Panc1 (cell line): ENCODE results near the gene MACROD1. TPM values are rescaled to one million over a fixed set of nuclear protein-coding genes. Genes with fewer than 3 reads are reported as not detected.
"Not testable (repeated sequence)": the region's sequence is repeated elsewhere in the genome, so short reads cannot be mapped to it uniquely, and the experiment has no call there.

Experiments
- ATAC-seq: fragments of 200-7000 bp; cut with Tn5 transposase; 2 replicates; pipeline ENCODE4 v1.9.1; 2020; ENCODE audit warnings: mild to moderate bottlenecking, moderate library complexity
- BruUV-seq: library from RNA; stranded (reverse); fragments of 400-500 nt; replicated peaks from 2 replicates; lab custom pipeline; 2021; lab: Mats Ljungman, UMichigan
- CTCF ChIA-PET: fragments of 300-600 bp; sonication (Branson Sonifier 250); formaldehyde crosslinking; loops from one replicate; lab custom pipeline; 2022; ENCODE audit warnings: antibody characterized with exemption; lab: Charles Lee
- POLR2A ChIA-PET: fragments of 300-600 bp; sonication (Branson Sonifier 250); formaldehyde crosslinking; loops from one replicate; lab custom pipeline; 2022; ENCODE audit warnings: antibody characterized with exemption; lab: Charles Lee
- DNase-seq: peaks from one replicate; pipeline ENCODE4 v3.0.0-alpha.2; 2010; ENCODE audit warnings: low read depth, low spot score
- H3K27ac ChIP-seq: 2 replicates; pipeline ENCODE4 v1.5.1; 2011; ENCODE audit warnings: mild to moderate bottlenecking, low read length, inconsistent platforms
- H3K27me3 ChIP-seq: fragments of 200-500 bp; sonication (Bioruptor generic); 2 replicates; pipeline ENCODE4 v1.6.0; 2014; ENCODE audit warnings: low read length, inconsistent platforms; ENCODE audit not compliant: control insufficient read depth, insufficient read depth
- H3K36me3 ChIP-seq: fragments of 200-500 bp; sonication (Bioruptor generic); 2 replicates; pipeline ENCODE4 v1.5.1; 2014; ENCODE audit warnings: inconsistent platforms, mild to moderate bottlenecking, low read length, moderate library complexity; ENCODE audit not compliant: control insufficient read depth, insufficient read depth
- H3K4me1 ChIP-seq: 2 replicates; pipeline ENCODE4 v1.5.1; 2011; ENCODE audit warnings: inconsistent platforms, mild to moderate bottlenecking, low read length, moderate library complexity; ENCODE audit not compliant: control insufficient read depth, insufficient read depth
- H3K4me3 ChIP-seq, 2 experiments: 2 replicates each; pipeline ENCODE4 v1.5.1; 2011 to 2012; ENCODE audit warnings: low read depth in 2 of 2, low read length in 2 of 2, mild to moderate bottlenecking in 2 of 2, inconsistent platforms in 1 of 2, moderate library complexity in 1 of 2
- H3K9me3 ChIP-seq: fragments of 200-500 bp; sonication (Bioruptor generic); 2 replicates; pipeline ENCODE4 v1.5.1; 2014; ENCODE audit warnings: low read depth, mild to moderate bottlenecking, inconsistent platforms, low read length, moderate library complexity; ENCODE audit not compliant: control insufficient read depth, insufficient read depth
- CTCF ChIP-seq: fragments of 450-650 bp; IDR thresholded peaks from 2 replicates; pipeline ENCODE4 v1.5.1; 2017; ENCODE audit warnings: mild to moderate bottlenecking
- POLR2AphosphoS5 ChIP-seq: IDR thresholded peaks from 2 replicates; pipeline ENCODE4 v1.6.1; 2012; ENCODE audit warnings: mild to moderate bottlenecking, low read depth, low read length, moderate library complexity
- REST ChIP-seq, 2 experiments: IDR thresholded peaks; 2 replicates each; pipeline ENCODE4 v1.6.1; 2011 to 2012; ENCODE audit warnings: low read depth in 2 of 2, control low read depth in 1 of 2, low read length in 1 of 2, mild to moderate bottlenecking in 1 of 2, moderate library complexity in 1 of 2; ENCODE audit not compliant: insufficient read depth in 1 of 2
- SIN3A ChIP-seq: IDR thresholded peaks from 2 replicates; pipeline ENCODE4 v1.6.1; 2012; ENCODE audit warnings: low read depth, mild to moderate bottlenecking, low read length, moderate library complexity, borderline replicate concordance; ENCODE audit not compliant: insufficient read depth
- TCF7L2 ChIP-seq: IDR thresholded peaks from 2 replicates; pipeline ENCODE4 v1.6.1; 2011; ENCODE audit warnings: mild to moderate bottlenecking, low read depth, low read length, inconsistent platforms
- in situ Hi-C: cut with HindIII; loops from 2 replicates; pipeline ENCODE4 v1.10.0; 2016; ENCODE audit warnings: low sequenced_read_pairs, low pct_unique_long_range_greater_than_20kb
- intact Hi-C: fragments of 100-400 bp; cut with micrococcal nuclease; formaldehyde crosslinking; loops from one replicate; pipeline ENCODE4 v1.10.0; 2022; ENCODE audit not compliant: unreplicated experiment
- total RNA-seq: library from RNA; stranded (reverse); gene quantifications from one replicate; pipeline ENCODE4 v1.2.1, GENCODE V29; 2021; ENCODE audit not compliant: unreplicated experiment

MACROD1 gene
- total RNA-seq, 1 experiment from 2014 or later: 16.8 TPM

GRCh38 chr11:63966444-63966843, 199.5 kb downstream of the MACROD1 start:
- no TSS peak for BruUV-seq
- no peak for TF ChIP-seq CTCF
- TF ChIP-seq POLR2AphosphoS5: no peak
- no peak for TF ChIP-seq SIN3A
- TF ChIP-seq TCF7L2: no peak
- no peak for TF ChIP-seq REST (IDR thresholded peaks at IDR 0.05; ENCODE audit: insufficient read depth in 1 of 2, low read depth in 2 of 2, low read length in 1 of 2)
- H3K4me1 ChIP-seq: 0 out of 2 replicates have a peak, but pooled peaks cover under 1% of the 10 kb centered on the region
- no peaks in the 10 kb centered on the region for H3K36me3 ChIP-seq
- no peak overlapping the region for H3K27ac ChIP-seq
- H3K4me3 ChIP-seq: no peak overlapping the region
- POLR2A ChIA-PET: interaction anchor here (0.6 kb wide), 1 partner anchor 112 kb away, joined by 3 read pairs; no protein-coding TSS in a partner anchor
- no peak for DNase-seq
- H3K27me3 ChIP-seq: no peaks in the 10 kb centered on the region
- intact Hi-C loops: no loop called here
- ATAC-seq: no peak
- H3K9me3 ChIP-seq: no peaks in the 10 kb centered on the region
- in situ Hi-C loops: no loop called here
- CTCF ChIA-PET: no interaction called here

- H3K9me3 ChIP-seq, ATAC-seq, POLR2A ChIA-PET, CTCF ChIA-PET, H3K4me1 ChIP-seq, H3K4me3 ChIP-seq, H3K27me3 ChIP-seq, in situ Hi-C loops, H3K27ac ChIP-seq, H3K36me3 ChIP-seq, intact Hi-C loops, DNase-seq, BruUV-seq: not testable (repeated sequence)
Observed at GRCh38 chr11:63963895-63964294, 202.0 kb downstream of the MACROD1 start.

DNA sequence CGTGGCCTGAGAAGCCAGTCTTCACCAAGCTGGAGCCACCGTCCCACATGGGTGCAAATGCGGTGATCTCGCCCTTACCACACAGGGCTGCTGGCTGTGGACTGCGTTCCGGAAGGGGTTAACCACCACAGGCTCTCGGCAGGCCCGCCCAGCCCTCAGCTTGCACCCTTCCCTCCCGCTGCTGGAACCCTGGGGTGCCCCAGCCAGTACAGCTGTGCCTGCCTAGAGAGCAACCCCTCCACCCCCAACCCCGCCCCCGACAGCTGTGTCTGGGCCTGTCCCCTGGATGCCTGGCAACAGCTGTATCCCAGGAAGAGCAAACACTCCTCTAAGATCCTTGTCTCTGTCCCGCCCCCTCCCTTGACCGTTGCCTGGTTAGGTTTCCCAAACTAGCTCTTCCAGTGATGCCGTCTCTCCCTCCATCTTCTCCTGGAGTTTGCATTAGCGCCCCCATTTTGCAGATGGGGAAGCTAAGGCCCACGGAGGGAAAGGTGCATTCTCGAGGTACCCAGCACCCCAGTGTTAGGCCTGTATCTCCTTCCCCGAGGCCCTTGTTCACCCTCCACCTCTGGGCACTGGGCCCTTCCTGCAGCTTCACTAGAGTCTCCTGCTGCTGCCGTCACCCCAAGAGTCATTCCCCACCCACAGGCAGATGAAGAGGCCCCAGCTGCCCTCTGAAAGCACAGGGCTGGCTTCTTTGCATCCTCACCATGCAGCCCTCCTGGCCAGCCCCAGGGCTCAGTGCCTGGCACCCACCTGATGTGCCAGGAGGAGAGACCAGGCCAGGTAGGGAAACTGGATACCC, 204.1 kb downstream of the MACROD1 start:
- intact Hi-C loops (no loop called here), in situ Hi-C loops (no loop called here)
- Histone ChIP-seq H3K9me3 (no peaks in the 10 kb centered on the region), H3K27ac (no peak overlapping the region), H3K27me3 (no peaks in the 10 kb centered on the region), H3K4me3 (no peak overlapping the region), H3K4me1 (peaks cover 5% of the 10 kb centered on the region; the same call in 1 of the 2 replicates), H3K36me3 (no peaks in the 10 kb centered on the region; the same call in 1 of the 2 replicates)
- TF ChIP-seq TCF7L2 (no peak), SIN3A (no peak), REST (IDR thresholded peaks at IDR 0.05; ENCODE audit: insufficient read depth in 1 of 2, low read depth in 2 of 2, low read length in 1 of 2) (no peak), POLR2AphosphoS5 (no peak), CTCF (no peak)
- ATAC-seq: peak; percentile 71
- DNase-seq: no peak
- POLR2A ChIA-PET: interaction anchor here (0.5 to 0.6 kb wide), 2 partner anchors 9 to 38 kb away, joined by 3 to 16 read pairs; no protein-coding TSS in a partner anchor
- CTCF ChIA-PET: no interaction called here
- BruUV-seq: no TSS peak
